ENCODE results near the gene ALKBH6.

ALKBH6 gene

GRCh38 chr19:36013280-36014011 lies 567 bp downstream of the ALKBH6 start (continued):
- TF ChIP-seq, protein P1, sequence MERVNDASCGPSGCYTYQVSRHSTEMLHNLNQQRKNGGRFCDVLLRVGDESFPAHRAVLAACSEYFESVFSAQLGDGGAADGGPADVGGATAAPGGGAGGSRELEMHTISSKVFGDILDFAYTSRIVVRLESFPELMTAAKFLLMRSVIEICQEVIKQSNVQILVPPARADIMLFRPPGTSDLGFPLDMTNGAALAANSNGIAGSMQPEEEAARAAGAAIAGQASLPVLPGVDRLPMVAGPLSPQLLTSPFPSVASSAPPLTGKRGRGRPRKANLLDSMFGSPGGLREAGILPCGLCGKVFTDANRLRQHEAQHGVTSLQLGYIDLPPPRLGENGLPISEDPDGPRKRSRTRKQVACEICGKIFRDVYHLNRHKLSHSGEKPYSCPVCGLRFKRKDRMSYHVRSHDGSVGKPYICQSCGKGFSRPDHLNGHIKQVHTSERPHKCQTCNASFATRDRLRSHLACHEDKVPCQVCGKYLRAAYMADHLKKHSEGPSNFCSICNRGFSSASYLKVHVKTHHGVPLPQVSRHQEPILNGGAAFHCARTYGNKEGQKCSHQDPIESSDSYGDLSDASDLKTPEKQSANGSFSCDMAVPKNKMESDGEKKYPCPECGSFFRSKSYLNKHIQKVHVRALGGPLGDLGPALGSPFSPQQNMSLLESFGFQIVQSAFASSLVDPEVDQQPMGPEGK (CRISPR knock-in tag; IDR thresholded peaks at IDR 0.05; ENCODE audit: borderline replicate concordance) = no peak
- no peak for TF ChIP-seq ZC3H10 (CRISPR knock-in tag; IDR thresholded peaks at IDR 0.05)
- no peak for TF ChIP-seq ARNTL (CRISPR knock-in tag; IDR thresholded peaks at IDR 0.05; ENCODE audit: borderline replicate concordance, low read depth)
- TF ChIP-seq ZNF565 (CRISPR knock-in tag; conservative IDR thresholded peaks at IDR 0.05; ENCODE audit: low read depth) = no peak
- TF ChIP-seq, protein P2, sequence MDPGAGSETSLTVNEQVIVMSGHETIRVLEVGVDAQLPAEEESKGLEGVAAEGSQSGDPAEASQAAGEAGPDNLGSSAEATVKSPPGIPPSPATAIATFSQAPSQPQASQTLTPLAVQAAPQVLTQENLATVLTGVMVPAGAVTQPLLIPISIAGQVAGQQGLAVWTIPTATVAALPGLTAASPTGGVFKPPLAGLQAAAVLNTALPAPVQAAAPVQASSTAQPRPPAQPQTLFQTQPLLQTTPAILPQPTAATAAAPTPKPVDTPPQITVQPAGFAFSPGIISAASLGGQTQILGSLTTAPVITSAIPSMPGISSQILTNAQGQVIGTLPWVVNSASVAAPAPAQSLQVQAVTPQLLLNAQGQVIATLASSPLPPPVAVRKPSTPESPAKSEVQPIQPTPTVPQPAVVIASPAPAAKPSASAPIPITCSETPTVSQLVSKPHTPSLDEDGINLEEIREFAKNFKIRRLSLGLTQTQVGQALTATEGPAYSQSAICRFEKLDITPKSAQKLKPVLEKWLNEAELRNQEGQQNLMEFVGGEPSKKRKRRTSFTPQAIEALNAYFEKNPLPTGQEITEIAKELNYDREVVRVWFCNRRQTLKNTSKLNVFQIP (CRISPR knock-in tag; IDR thresholded peaks at IDR 0.05; ENCODE audit: borderline replicate concordance, low read depth) = no peak
- TF ChIP-seq BACH2 (CRISPR knock-in tag; IDR thresholded peaks at IDR 0.05; ENCODE audit: borderline replicate concordance) = no peak

DNA sequence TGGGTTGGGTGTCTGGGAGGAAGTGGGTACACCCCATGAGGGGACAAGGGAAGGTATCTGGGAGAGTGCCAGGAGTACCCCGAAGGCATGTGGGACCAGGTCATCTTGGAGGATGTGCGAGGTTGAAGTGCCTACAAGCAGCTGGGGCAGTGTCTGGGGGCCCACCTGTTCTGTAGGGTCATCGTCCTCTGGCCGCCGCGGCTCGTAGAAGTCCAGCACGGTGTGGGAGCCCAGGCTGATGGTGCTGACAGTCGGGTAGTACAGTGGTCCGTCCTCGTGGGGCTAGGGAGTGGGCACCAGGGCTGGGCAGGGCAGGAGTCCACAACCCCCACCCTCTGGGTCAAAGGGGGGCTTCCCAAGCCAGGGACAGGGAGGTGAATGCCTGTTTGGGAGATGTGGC lies 3.6 kb downstream of the ALKBH6 start:
- no peak for TF ChIP-seq TOX (CRISPR knock-in tag; IDR thresholded peaks at IDR 0.05; ENCODE audit: borderline replicate concordance)
- TF ChIP-seq PPARA (CRISPR knock-in tag; IDR thresholded peaks at IDR 0.05; ENCODE audit: borderline replicate concordance) = no peak
- TF ChIP-seq, protein P1 (CRISPR knock-in tag; IDR thresholded peaks at IDR 0.05; ENCODE audit: borderline replicate concordance) = no peak
- TF ChIP-seq CSRNP3 (CRISPR knock-in tag; IDR thresholded peaks at IDR 0.05) = no peak
- TF ChIP-seq ESRRG (CRISPR knock-in tag; IDR thresholded peaks at IDR 0.05) = no peak
- no peak for TF ChIP-seq RARB (CRISPR knock-in tag; IDR thresholded peaks at IDR 0.05)
- TF ChIP-seq OSR1 (CRISPR knock-in tag; IDR thresholded peaks at IDR 0.05) = no peak
- no peak for TF ChIP-seq TSHZ2 (CRISPR knock-in tag; IDR thresholded peaks at IDR 0.05)
- no peak for TF ChIP-seq ZFP3 (CRISPR knock-in tag; IDR thresholded peaks at IDR 0.05)
- no peak for TF ChIP-seq ZC3H10 (CRISPR knock-in tag; IDR thresholded peaks at IDR 0.05)
- TF ChIP-seq TCF4 (CRISPR knock-in tag; IDR thresholded peaks at IDR 0.05; ENCODE audit: borderline replicate concordance) = no peak
- no peak for ATAC-seq

DNA sequence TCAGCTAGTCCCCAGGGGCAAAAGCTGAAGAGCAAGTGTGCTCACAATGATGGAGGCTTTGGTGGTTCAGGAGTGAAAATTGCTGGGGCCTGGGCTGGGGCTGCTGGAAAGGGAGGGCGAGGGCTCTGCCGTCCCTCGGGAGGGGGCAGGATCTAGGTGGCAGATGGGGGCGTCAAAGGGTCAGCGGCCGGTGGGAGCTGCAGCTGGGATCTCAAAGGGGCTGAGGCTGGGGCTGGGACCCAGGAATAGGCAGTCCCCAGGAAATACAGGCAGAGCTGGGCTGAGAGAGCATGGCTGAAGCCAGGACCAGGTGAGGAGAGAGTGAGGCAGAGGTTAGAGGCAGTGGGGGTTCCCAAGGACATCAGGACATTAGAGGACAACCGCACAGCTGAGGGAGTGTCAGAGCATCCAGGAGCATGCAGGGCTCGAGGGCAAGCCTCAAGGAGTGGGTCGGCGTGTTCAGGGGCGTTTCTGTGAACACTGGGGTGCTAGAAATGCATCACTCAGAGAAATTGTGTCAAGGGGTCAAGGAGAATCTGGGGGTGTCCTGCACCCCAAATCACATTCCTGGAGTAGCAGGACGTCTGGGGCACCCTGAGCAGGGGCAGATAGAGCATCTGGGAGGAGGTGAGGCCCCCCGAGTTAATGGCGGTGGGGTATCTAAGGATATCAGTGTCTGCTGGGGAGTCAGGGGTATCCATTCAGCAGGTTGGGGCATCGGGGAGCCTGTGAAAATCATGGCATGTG lies 4.2 kb downstream of the ALKBH6 start:
- no peak for ATAC-seq
- TF ChIP-seq ESRRG (CRISPR knock-in tag; IDR thresholded peaks at IDR 0.05) (no peak), TOX (CRISPR knock-in tag; IDR thresholded peaks at IDR 0.05; ENCODE audit: borderline replicate concordance) (no peak), PPARA (CRISPR knock-in tag; IDR thresholded peaks at IDR 0.05; ENCODE audit: borderline replicate concordance) (no peak), CSDC2 (CRISPR knock-in tag; IDR thresholded peaks at IDR 0.05) (no peak), ZNF8 (CRISPR knock-in tag; IDR thresholded peaks at IDR 0.05) (no peak), ZNF70 (CRISPR knock-in tag; IDR thresholded peaks at IDR 0.05) (no peak)

Measured in SK-N-SH treated with all-trans-retinoic acid at 6 μM for 48 hours (cell line).